ENCODE data around the gene SCAANT1. TPM values are rescaled to one million over a fixed set of nuclear protein-coding genes. Genes with fewer than 3 reads are reported as not detected.

The SCAANT1 gene
- total and polyA plus RNA-seq, 2 donors (not counting 1 experiment from before 2014, with no cell fraction given): 1.7 TPM; not detected in 1

GRCh38 chr3:63867225-63867624, 45.0 kb downstream of the SCAANT1 start:
- H3K27me3 ChIP-seq (ENCODE audit: control insufficient read depth, insufficient read depth, low read length): no peaks in the 10 kb centered on the region

GRCh38 chr3:63864965-63865327, 47.2 kb downstream of the SCAANT1 start:
- no peaks in the 10 kb centered on the region for H3K27me3 ChIP-seq (ENCODE audit: control insufficient read depth, insufficient read depth, low read length)

More at GRCh38 chr3:63867225-63867624, 45.0 kb downstream of the SCAANT1 start:
- no peaks in the 10 kb centered on the region for H3K9me3 ChIP-seq (ENCODE audit: control insufficient read depth, insufficient read depth, low read depth, low read length)
- H3K79me2 ChIP-seq (ENCODE audit: control insufficient read depth, insufficient read depth, low read length): peaks cover 38% of the 10 kb centered on the region
- H2AFZ ChIP-seq (ENCODE audit: low read length): no peak overlapping the region
- no peak overlapping the region for H3K27ac ChIP-seq (ENCODE audit: insufficient read depth, low read length)
- no peak overlapping the region for H3K9ac ChIP-seq (ENCODE audit: insufficient read depth, low read length)
- TF ChIP-seq EZH2 (IDR thresholded peaks at IDR 0.05; ENCODE audit: low read length, missing control alignments) (no peak), CTCF (conservative IDR thresholded peaks at IDR 0.05 in 1 of 2, IDR thresholded peaks at IDR 0.05 in 1 of 2; ENCODE audit: low read depth in 1 of 2, low read length in 2 of 2) (no peak)
- peaks cover under 1% of the 10 kb centered on the region for H3K4me1 ChIP-seq (ENCODE audit: control insufficient read depth, extremely low read depth, insufficient read depth, low read length)
- no peaks in the 10 kb centered on the region for H4K20me1 ChIP-seq (ENCODE audit: control insufficient read depth, extremely low read depth, insufficient read depth, low read length)
- no peak overlapping the region for H3K4me2 ChIP-seq (ENCODE audit: extremely low read depth, insufficient read depth, low read length)
- no peak overlapping the region for H3K4me3 ChIP-seq (replicated peaks in 1 of 4; ENCODE audit: control extremely low read depth in 1 of 4, insufficient read depth in 1 of 4, low read depth in 3 of 4, low read length in 4 of 4)
- H3K36me3 ChIP-seq (ENCODE audit: control insufficient read depth, insufficient read depth, low read length): no peaks in the 10 kb centered on the region
- DNase-seq (ENCODE audit: low read depth in 2 of 2): no peak

More at GRCh38 chr3:63864965-63865327, 47.2 kb downstream of the SCAANT1 start:
- H2AFZ ChIP-seq (ENCODE audit: low read length): peak overlapping the region; percentile 74
- H3K4me3 ChIP-seq (replicated peaks in 1 of 4; ENCODE audit: control extremely low read depth in 1 of 4, insufficient read depth in 1 of 4, low read depth in 3 of 4, low read length in 4 of 4): peak overlapping the region; percentile 79 to 88 (median 87)
- H3K27ac ChIP-seq (ENCODE audit: insufficient read depth, low read length): peak overlapping the region; percentile 82
- peaks cover 48% of the 10 kb centered on the region for H3K79me2 ChIP-seq (ENCODE audit: control insufficient read depth, insufficient read depth, low read length)
- no peaks in the 10 kb centered on the region for H3K4me1 ChIP-seq (ENCODE audit: control insufficient read depth, extremely low read depth, insufficient read depth, low read length)
- H4K20me1 ChIP-seq (ENCODE audit: control insufficient read depth, extremely low read depth, insufficient read depth, low read length): no peaks in the 10 kb centered on the region
- no peaks in the 10 kb centered on the region for H3K36me3 ChIP-seq (ENCODE audit: control insufficient read depth, insufficient read depth, low read length)
- TF ChIP-seq CTCF (conservative IDR thresholded peaks at IDR 0.05 in 1 of 2, IDR thresholded peaks at IDR 0.05 in 1 of 2; ENCODE audit: low read depth in 1 of 2, low read length in 2 of 2): no peak
- TF ChIP-seq EZH2 (IDR thresholded peaks at IDR 0.05; ENCODE audit: low read length, missing control alignments): no peak
- peak overlapping the region; percentile 93 for H3K4me2 ChIP-seq (ENCODE audit: extremely low read depth, insufficient read depth, low read length)
- DNase-seq (ENCODE audit: low read depth in 2 of 2): no peak
- peak overlapping the region; percentile 87 for H3K9ac ChIP-seq (ENCODE audit: insufficient read depth, low read length)
- H3K9me3 ChIP-seq (ENCODE audit: control insufficient read depth, insufficient read depth, low read depth, low read length): no peaks in the 10 kb centered on the region

All from fibroblast of lung (primary cell).